ENCODE data around the gene FANCG. TPM values are rescaled to one million over a fixed set of nuclear protein-coding genes. Genes with fewer than 3 reads are reported as not detected.
A peak's percentile ranks its signal among the peaks of the same experiment; 100 is the strongest.

The FANCG gene
- total RNA-seq, 4 donors from 2014 or later, result 2.2 to 9.4 (median 4.3) TPM

DNA sequence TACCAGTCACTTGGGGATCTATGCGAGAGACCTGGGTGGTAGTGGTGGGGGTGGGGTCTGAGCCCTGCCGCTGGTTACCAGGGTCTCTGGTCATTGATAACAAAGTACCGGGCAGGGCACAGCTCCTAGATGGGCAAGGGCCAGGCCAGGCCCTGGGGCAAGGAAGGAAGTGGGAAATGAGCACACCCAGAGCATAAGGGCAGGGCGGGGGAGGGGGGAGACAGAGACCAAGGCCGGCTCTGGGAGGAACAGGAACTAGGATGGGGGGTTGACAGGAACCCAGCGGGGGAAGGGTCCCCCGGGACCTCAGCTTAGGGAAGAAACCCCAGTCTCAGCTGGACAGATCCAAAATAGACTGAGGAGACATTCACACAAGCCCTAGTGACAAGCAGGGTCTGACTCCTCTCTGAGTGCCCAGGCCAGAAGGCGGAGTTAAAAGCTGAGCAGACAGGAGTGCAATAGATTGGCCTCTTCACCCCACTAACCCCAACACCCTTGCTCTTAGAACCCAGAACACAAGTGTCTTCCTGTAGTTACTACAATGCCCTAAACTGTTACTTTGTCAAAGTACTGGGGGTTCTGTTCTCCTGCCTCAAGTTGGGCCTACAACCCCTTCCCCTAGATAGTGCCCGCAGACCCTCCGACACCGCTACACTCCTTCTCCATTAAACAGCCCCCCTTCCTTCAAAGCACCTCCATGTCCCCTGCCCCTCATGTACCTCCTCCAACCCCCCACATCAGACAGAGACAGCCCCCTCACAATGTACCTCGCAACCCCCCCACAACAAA, 35.3 kb upstream of the FANCG start:
- H3K27ac ChIP-seq (replicated peaks in 1 of 4), result peak overlapping the region; percentile 83 to 93 (median 89)
- peaks cover 57 to 67% (median 65%) of the 10 kb centered on the region in 4 donors for H3K4me1 ChIP-seq
- H3K9me3 ChIP-seq, result no peaks in the 10 kb centered on the region
- H3K4me3 ChIP-seq, result peak overlapping the region; percentile 60 to 75 (median 62)
- TF ChIP-seq EP300 (IDR thresholded peaks at IDR 0.05) (no peak), POLR2AphosphoS5 (IDR thresholded peaks at IDR 0.05) (no peak)
- TF ChIP-seq, protein P1, sequence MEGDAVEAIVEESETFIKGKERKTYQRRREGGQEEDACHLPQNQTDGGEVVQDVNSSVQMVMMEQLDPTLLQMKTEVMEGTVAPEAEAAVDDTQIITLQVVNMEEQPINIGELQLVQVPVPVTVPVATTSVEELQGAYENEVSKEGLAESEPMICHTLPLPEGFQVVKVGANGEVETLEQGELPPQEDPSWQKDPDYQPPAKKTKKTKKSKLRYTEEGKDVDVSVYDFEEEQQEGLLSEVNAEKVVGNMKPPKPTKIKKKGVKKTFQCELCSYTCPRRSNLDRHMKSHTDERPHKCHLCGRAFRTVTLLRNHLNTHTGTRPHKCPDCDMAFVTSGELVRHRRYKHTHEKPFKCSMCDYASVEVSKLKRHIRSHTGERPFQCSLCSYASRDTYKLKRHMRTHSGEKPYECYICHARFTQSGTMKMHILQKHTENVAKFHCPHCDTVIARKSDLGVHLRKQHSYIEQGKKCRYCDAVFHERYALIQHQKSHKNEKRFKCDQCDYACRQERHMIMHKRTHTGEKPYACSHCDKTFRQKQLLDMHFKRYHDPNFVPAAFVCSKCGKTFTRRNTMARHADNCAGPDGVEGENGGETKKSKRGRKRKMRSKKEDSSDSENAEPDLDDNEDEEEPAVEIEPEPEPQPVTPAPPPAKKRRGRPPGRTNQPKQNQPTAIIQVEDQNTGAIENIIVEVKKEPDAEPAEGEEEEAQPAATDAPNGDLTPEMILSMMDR (IDR thresholded peaks at IDR 0.05), result no peak
- H3K27me3 ChIP-seq, result no peaks in the 10 kb centered on the region
- no peak for DNase-seq (ENCODE audit: extremely low spot score)
- WGBS, result 25% methylated on average over 12 of the region's 12 CpGs
- intact Hi-C loops (cut with DNase I), result loop anchor here (5.0 to 10.0 kb wide), 3 partner anchors 47 to 437 kb away; partner anchors contain the start of gene UNC13B
- H3K36me3 ChIP-seq, result no peaks in the 10 kb centered on the region

DNA sequence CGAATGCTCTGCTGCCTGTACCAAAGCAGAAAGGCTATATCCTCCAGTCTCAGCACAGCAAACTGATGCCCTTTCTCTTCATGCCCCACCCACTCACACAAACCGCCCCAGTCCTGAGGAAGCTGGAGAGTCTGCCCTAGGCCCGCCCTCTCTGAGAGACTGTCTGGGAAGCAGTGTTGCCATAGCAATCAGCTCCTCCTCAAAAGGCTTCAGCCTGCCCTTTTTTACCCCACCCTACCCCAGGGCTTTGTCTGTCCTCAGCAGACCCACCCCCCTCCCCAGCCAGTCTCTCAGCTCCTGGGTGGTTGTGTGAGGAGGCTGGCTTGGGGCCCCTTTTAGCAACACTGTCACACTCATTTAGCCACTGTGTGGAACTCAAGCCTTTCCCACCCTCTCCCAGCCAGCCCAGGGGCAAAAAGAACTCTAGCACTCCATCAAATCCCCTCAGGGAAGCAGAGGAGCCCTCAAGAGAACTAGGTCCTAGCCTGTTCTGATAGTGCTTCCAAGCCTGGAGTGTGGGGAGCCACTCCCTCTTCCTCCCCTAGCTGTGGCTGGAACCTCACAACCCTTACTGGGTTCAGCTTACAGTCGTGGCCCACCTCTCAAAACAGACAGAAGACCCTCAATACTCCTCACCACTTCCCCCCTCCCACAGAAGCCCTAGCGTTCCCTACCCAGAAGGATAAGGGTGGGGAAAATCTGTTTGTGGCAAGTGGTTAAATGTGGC, 34.5 kb upstream of the FANCG start:
- TF ChIP-seq, protein P1 (IDR thresholded peaks at IDR 0.05), result no peak
- TF ChIP-seq POLR2AphosphoS5 (IDR thresholded peaks at IDR 0.05), result peak; percentile 40 to 62
- H3K4me1 ChIP-seq, result peaks cover 59 to 73% (median 69%) of the 10 kb centered on the region in 4 donors
- H3K36me3 ChIP-seq, result no peaks in the 10 kb centered on the region
- H3K4me3 ChIP-seq, result peak overlapping the region; percentile 60 to 75 (median 62)
- no peaks in the 10 kb centered on the region for H3K27me3 ChIP-seq
- no peaks in the 10 kb centered on the region for H3K9me3 ChIP-seq
- H3K27ac ChIP-seq (replicated peaks in 1 of 4), result peak overlapping the region; percentile 83 to 93 (median 89)
- peak; percentile 95 for DNase-seq (ENCODE audit: extremely low spot score)
- intact Hi-C loops (cut with DNase I), result loop anchor here (10.0 kb wide), 1 partner anchor 271 kb away; no protein-coding TSS in a partner anchor
- WGBS, result 4% methylated on average over 5 of the region's 5 CpGs

DNA sequence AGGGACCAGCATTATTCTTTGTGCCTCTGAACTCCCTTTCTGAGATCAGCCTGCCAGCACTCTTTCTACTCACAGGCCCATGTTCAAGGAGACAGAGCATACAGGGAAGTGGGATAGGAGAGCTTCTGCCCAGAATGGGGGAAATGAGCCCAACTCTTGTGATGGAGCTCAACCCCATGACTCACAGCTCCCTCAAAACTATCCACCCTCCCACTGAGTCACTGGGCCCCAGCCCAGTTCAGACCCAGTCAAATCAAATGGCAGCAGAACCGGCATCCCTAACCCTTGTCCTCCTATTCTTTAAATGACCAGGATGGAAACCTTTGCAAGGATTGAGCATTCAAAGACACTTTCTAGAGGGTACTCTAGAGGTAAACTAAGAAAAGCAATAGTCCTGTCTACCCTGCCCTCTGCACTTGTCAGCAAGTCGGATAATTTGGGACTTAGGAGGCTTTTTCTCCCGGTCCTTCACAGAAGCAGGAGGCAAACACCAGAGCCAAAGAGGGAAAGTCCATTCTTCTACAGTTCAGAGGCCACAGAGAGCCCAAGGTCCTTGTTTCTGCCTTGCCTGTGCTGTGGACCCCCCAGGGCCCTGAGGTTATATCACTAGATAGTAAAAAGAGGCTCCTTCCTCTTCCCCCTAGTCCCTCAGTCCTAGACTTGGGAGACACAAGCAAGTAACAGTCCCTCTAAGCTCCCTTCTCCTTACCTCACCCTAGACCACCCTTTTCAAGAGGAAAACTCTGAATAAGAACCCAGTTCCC, 32.7 kb upstream of the FANCG start:
- Histone ChIP-seq H3K27ac (replicated peaks in 1 of 4) (peak overlapping the region; percentile 89 to 94 (median 91)), H3K36me3 (peaks cover 11 to 15% (median 13%) of the 10 kb centered on the region in 4 donors), H3K4me3 (peak overlapping the region in 1 of 4 donors; percentile 66), H3K4me1 (peaks cover 59 to 76% (median 69%) of the 10 kb centered on the region in 4 donors), H3K27me3 (no peaks in the 10 kb centered on the region), H3K9me3 (no peaks in the 10 kb centered on the region)
- TF ChIP-seq POLR2AphosphoS5 (IDR thresholded peaks at IDR 0.05), result peak in 1 of 2 donors; percentile 7
- TF ChIP-seq, protein P1 (IDR thresholded peaks at IDR 0.05), result no peak
- no peak for DNase-seq (ENCODE audit: extremely low spot score)
- intact Hi-C loops (cut with DNase I), result loop anchor here (10.0 kb wide), 1 partner anchor 272 kb away; no protein-coding TSS in a partner anchor
- WGBS, result 55% methylated on average over 3 of the region's 3 CpGs

DNA sequence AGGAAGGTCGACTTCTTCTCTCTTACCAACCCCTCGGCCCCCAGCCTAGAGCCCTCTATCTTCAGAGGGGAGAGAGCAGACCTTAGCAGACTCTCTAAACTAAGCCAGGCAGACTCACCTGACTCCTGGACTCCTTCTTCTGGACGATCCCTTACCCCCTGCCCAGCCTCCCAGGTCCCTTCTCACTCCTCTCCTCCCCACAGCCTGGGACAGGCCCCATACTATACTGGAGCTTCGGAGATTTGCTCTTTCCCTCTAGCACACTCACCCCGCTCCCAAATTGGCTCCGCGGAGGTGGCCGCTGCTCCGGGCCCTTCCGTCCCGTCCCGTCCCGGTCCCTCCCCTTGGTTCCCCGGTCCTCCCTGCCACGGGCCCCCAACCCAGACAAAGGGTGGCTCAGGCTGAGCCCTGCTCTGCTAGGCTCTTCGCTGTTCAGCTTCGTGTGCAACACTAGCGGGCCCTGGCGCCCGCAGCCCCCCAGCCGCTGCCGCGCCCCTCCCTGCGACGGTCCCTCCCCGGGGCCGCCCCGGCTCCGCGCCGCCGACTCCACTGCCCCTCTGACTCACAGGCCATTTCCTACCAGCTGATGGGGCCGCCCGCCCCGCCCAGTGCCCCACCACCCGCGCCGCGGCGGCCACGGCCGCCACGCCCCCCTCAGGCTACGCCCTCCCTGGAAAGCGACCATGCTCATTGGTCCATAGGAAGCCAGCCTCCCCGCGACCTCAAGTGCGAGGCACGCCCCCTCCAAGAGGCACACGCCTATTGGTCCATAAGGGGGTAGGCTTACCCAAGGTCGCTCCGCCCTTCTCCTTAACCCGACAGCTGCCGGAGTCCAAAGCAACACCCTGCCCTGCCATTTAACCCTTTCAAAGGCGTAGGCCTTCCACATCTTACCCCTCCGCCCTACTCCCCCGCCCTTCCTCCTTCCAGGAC, 31.5 kb upstream of the FANCG start:
- TF ChIP-seq POLR2AphosphoS5 (IDR thresholded peaks at IDR 0.05), result peak; percentile 77 to 84
- TF ChIP-seq, protein P1 (IDR thresholded peaks at IDR 0.05), result no peak
- TF ChIP-seq EP300 (IDR thresholded peaks at IDR 0.05), result no peak
- peak; percentile 60 for TF ChIP-seq POLR2A (IDR thresholded peaks at IDR 0.05; ENCODE audit: low read depth)
- Histone ChIP-seq H3K9me3 (no peaks in the 10 kb centered on the region), H3K27ac (replicated peaks in 1 of 4) (peak overlapping the region; percentile 89 to 94 (median 94)), H3K27me3 (no peaks in the 10 kb centered on the region), H3K4me1 (peaks cover 48 to 64% (median 57%) of the 10 kb centered on the region in 4 donors), H3K4me3 (peak overlapping the region; percentile 66 to 87 (median 83)), H3K36me3 (peaks cover 14 to 27% (median 25%) of the 10 kb centered on the region in 4 donors)
- intact Hi-C loops (cut with DNase I), result loop anchor here (10.0 kb wide), 1 partner anchor 274 kb away; no protein-coding TSS in a partner anchor
- WGBS, result 4% methylated on average over 20 of the region's 57 CpGs
- peak; percentile 99 for DNase-seq (ENCODE audit: extremely low spot score)
